ENCODE data around the gene RHOD.

Gene RHOD

DNA sequence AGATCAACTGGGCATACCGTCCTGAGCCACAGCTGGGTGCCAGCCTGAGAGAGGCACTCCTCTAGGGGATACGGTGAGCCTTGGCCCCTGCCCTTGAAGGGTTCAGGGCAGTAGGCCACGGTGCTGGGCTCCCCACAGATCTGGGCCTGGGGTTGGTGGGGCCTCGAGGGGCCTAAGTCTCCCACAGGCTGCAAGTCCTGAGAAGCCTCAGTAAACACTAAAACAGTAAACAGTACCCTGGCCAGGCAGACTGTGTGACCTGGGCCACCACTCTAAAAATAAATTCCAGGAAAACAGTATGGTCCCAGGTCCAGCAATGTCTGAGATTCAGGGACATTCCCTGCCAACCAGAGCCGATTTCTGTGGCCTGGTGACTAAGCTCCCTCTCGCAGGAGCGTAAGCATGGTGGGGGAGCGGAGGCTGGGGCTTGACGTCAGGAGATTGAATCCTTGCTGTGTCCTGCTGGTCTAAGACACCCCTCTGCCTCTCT lies 2.3 kb upstream of the RHOD start:
- H3K27me3 ChIP-seq (ENCODE audit: insufficient read depth, insufficient read length): peaks cover 19% of the 10 kb centered on the region
- peaks cover 47% of the 10 kb centered on the region for H3K4me1 ChIP-seq (ENCODE audit: insufficient read depth, insufficient read length)
- H3K9me3 ChIP-seq (ENCODE audit: insufficient read depth, low read length): no peaks in the 10 kb centered on the region
- H3K9ac ChIP-seq (ENCODE audit: insufficient read length, low read depth): peak overlapping the region; percentile 37
- no peak for DNase-seq (ENCODE audit: low read depth, low spot score)
- no peak overlapping the region for H3K4me3 ChIP-seq (ENCODE audit: insufficient read length, low read depth)
- TF ChIP-seq ZNF274 (IDR thresholded peaks at IDR 0.05; ENCODE audit: low read depth, low read length): no peak
- no peak for TF ChIP-seq SUZ12 (IDR thresholded peaks at IDR 0.05; ENCODE audit: extremely low read depth, insufficient read depth, insufficient read length)
- TF ChIP-seq YY1 (IDR thresholded peaks at IDR 0.05; ENCODE audit: insufficient read depth, insufficient read length): no peak
- H3K36me3 ChIP-seq (ENCODE audit: insufficient read depth, insufficient read length, low read length): no peaks in the 10 kb centered on the region

DNA sequence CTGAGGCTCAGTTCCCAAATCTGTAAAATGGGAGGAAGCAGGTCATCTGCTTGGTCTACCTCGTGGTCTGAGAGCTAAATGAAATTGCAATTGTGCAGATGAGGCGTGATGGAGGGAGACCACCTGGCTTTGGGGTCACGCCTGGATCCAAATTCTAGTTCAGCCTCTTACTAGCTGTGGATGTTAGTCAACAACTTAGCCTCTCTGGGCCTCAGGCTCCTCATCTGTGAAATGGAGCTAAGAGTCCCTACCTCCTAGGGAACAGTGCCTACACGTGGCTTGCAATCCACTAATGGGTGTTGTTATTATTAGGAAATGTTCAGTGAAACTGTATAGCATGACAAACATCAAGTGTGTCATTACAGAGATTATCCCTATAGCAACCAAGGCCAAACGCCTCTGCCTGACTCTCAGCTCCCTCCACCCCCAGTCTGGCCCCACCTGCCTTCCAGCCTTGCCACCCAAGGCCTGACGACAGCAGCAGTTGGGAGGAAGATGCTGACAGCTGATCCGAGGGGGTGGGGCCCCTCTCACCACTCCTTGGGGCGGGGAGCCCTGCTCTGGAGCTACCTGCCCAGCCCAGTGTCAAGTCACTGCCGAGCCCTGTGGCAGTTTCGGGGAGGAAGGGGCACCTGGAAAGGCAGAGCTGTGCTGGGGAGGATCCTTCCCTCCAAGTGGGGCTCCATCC lies 1.7 kb upstream of the RHOD start:
- Histone ChIP-seq H3K27me3 (ENCODE audit: insufficient read depth, insufficient read length) (peaks cover 19% of the 10 kb centered on the region), H3K4me1 (ENCODE audit: insufficient read depth, insufficient read length) (peaks cover 42% of the 10 kb centered on the region), H3K9me3 (ENCODE audit: insufficient read depth, low read length) (no peaks in the 10 kb centered on the region), H3K36me3 (ENCODE audit: insufficient read depth, insufficient read length, low read length) (no peaks in the 10 kb centered on the region), H3K9ac (ENCODE audit: insufficient read length, low read depth) (peak overlapping the region; percentile 37), H3K4me3 (ENCODE audit: insufficient read length, low read depth) (no peak overlapping the region)
- no peak for TF ChIP-seq SUZ12 (IDR thresholded peaks at IDR 0.05; ENCODE audit: extremely low read depth, insufficient read depth, insufficient read length)
- TF ChIP-seq YY1 (IDR thresholded peaks at IDR 0.05; ENCODE audit: insufficient read depth, insufficient read length): no peak
- no peak for TF ChIP-seq ZNF274 (IDR thresholded peaks at IDR 0.05; ENCODE audit: low read depth, low read length)
- no peak for DNase-seq (ENCODE audit: low read depth, low spot score)

DNA sequence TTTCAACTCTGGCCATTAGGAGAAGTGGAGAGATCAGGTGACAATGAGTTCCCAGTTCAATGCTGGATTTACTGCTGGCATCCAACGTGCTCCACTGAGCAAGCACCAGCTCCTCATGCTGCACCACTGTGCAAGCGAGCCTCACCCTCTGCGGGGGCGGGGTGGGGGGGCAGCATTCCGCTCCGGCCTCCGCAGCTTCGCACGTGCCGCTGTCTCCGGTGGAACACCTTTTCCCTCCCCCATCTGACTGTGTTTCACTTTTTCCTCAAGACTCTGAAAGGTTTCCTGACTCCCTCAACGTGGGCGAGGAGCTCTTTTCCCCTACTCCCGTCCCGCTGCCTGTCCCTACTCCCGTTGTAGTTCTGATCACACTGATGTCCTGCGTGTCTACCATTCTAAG lies 835 bp upstream of the RHOD start:
- Histone ChIP-seq H3K36me3 (ENCODE audit: insufficient read depth, insufficient read length, low read length) (no peaks in the 10 kb centered on the region), H3K27me3 (ENCODE audit: insufficient read depth, insufficient read length) (peaks cover 19% of the 10 kb centered on the region), H3K4me3 (ENCODE audit: insufficient read length, low read depth) (peak overlapping the region; percentile 56), H3K9ac (ENCODE audit: insufficient read length, low read depth) (peak overlapping the region; percentile 77), H3K4me1 (ENCODE audit: insufficient read depth, insufficient read length) (peaks cover 36% of the 10 kb centered on the region), H3K9me3 (ENCODE audit: insufficient read depth, low read length) (no peaks in the 10 kb centered on the region)
- DNase-seq (ENCODE audit: low read depth, low spot score): no peak
- TF ChIP-seq YY1 (IDR thresholded peaks at IDR 0.05; ENCODE audit: insufficient read depth, insufficient read length): no peak
- TF ChIP-seq ZNF274 (IDR thresholded peaks at IDR 0.05; ENCODE audit: low read depth, low read length): no peak
- TF ChIP-seq SUZ12 (IDR thresholded peaks at IDR 0.05; ENCODE audit: extremely low read depth, insufficient read depth, insufficient read length): no peak

- Histone ChIP-seq H3K4me3 (ENCODE audit: insufficient read length, low read depth) (peak overlapping the region; percentile 56), H3K27me3 (ENCODE audit: insufficient read depth, insufficient read length) (peaks cover 19% of the 10 kb centered on the region), H3K9ac (ENCODE audit: insufficient read length, low read depth) (peak overlapping the region; percentile 77), H3K4me1 (ENCODE audit: insufficient read depth, insufficient read length) (peaks cover 34% of the 10 kb centered on the region), H3K36me3 (ENCODE audit: insufficient read depth, insufficient read length, low read length) (no peaks in the 10 kb centered on the region), H3K9me3 (ENCODE audit: insufficient read depth, low read length) (no peaks in the 10 kb centered on the region)
- TF ChIP-seq YY1 (IDR thresholded peaks at IDR 0.05; ENCODE audit: insufficient read depth, insufficient read length): no peak
- no peak for TF ChIP-seq SUZ12 (IDR thresholded peaks at IDR 0.05; ENCODE audit: extremely low read depth, insufficient read depth, insufficient read length)
- no peak for TF ChIP-seq ZNF274 (IDR thresholded peaks at IDR 0.05; ENCODE audit: low read depth, low read length)
- DNase-seq (ENCODE audit: low read depth, low spot score): no peak
Observed at GRCh38 chr11:67057205-67057672, 592 bp downstream of the RHOD start.

GRCh38 chr11:67058506-67058905 lies 1.9 kb downstream of the RHOD start:
- no peak for DNase-seq (ENCODE audit: low read depth, low spot score)
- Histone ChIP-seq H3K27me3 (ENCODE audit: insufficient read depth, insufficient read length) (peaks cover 19% of the 10 kb centered on the region), H3K9me3 (ENCODE audit: insufficient read depth, low read length) (no peaks in the 10 kb centered on the region), H3K4me1 (ENCODE audit: insufficient read depth, insufficient read length) (peaks cover 34% of the 10 kb centered on the region), H3K4me3 (ENCODE audit: insufficient read length, low read depth) (no peak overlapping the region), H3K9ac (ENCODE audit: insufficient read length, low read depth) (no peak overlapping the region), H3K36me3 (ENCODE audit: insufficient read depth, insufficient read length, low read length) (no peaks in the 10 kb centered on the region)
- TF ChIP-seq YY1 (IDR thresholded peaks at IDR 0.05; ENCODE audit: insufficient read depth, insufficient read length) (no peak), ZNF274 (IDR thresholded peaks at IDR 0.05; ENCODE audit: low read depth, low read length) (no peak), SUZ12 (IDR thresholded peaks at IDR 0.05; ENCODE audit: extremely low read depth, insufficient read depth, insufficient read length) (no peak)

GRCh38 chr11:67059671-67060070 lies 3.0 kb downstream of the RHOD start:
- Histone ChIP-seq H3K4me3 (ENCODE audit: insufficient read length, low read depth) (no peak overlapping the region), H3K9ac (ENCODE audit: insufficient read length, low read depth) (no peak overlapping the region), H3K36me3 (ENCODE audit: insufficient read depth, insufficient read length, low read length) (no peaks in the 10 kb centered on the region), H3K9me3 (ENCODE audit: insufficient read depth, low read length) (no peaks in the 10 kb centered on the region), H3K4me1 (ENCODE audit: insufficient read depth, insufficient read length) (peaks cover 24% of the 10 kb centered on the region), H3K27me3 (ENCODE audit: insufficient read depth, insufficient read length) (peaks cover 19% of the 10 kb centered on the region)
- DNase-seq (ENCODE audit: low read depth, low spot score): no peak
- TF ChIP-seq ZNF274 (IDR thresholded peaks at IDR 0.05; ENCODE audit: low read depth, low read length) (no peak), SUZ12 (IDR thresholded peaks at IDR 0.05; ENCODE audit: extremely low read depth, insufficient read depth, insufficient read length) (no peak), YY1 (IDR thresholded peaks at IDR 0.05; ENCODE audit: insufficient read depth, insufficient read length) (no peak)

DNA sequence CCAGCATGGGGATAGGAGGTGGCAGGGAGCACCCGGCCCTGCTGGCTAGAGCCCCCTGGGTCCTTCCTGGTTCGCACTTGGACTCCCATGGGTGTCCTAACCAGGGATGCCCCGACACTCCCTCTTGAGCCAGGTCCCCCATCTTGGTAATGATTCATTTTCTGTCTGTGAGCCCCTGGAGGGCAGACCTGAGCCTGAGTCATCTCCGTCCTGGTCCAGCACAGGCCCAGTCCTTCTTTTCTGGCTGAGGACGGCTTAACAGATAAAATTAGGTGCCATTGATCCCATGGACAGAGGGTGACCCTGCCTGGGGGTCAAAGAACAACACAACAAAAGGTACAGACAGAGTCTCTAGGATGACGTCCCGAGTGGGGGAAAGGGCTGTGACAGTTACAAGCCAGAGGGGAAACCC lies 3.5 kb downstream of the RHOD start:
- Histone ChIP-seq H3K4me1 (ENCODE audit: insufficient read depth, insufficient read length) (peaks cover 19% of the 10 kb centered on the region), H3K4me3 (ENCODE audit: insufficient read length, low read depth) (no peak overlapping the region), H3K9ac (ENCODE audit: insufficient read length, low read depth) (no peak overlapping the region), H3K9me3 (ENCODE audit: insufficient read depth, low read length) (no peaks in the 10 kb centered on the region), H3K27me3 (ENCODE audit: insufficient read depth, insufficient read length) (peaks cover 19% of the 10 kb centered on the region), H3K36me3 (ENCODE audit: insufficient read depth, insufficient read length, low read length) (no peaks in the 10 kb centered on the region)
- TF ChIP-seq SUZ12 (IDR thresholded peaks at IDR 0.05; ENCODE audit: extremely low read depth, insufficient read depth, insufficient read length) (no peak), YY1 (IDR thresholded peaks at IDR 0.05; ENCODE audit: insufficient read depth, insufficient read length) (no peak), ZNF274 (IDR thresholded peaks at IDR 0.05; ENCODE audit: low read depth, low read length) (no peak)
- DNase-seq (ENCODE audit: low read depth, low spot score): no peak
